Measurements from ENCODE around the gene PRAMEF5.
"Not testable (repeated sequence)": the region's sequence is repeated elsewhere in the genome, so short reads cannot be mapped to it uniquely, and the experiment has no call there.

The PRAMEF5 gene

GRCh38 chr1:13239633-13240032 is 14.4 kb upstream of the PRAMEF5 start:
- H3K4me3 ChIP-seq (replicated peaks; ENCODE audit: low read depth, low read length); DNase-seq (ENCODE audit: extremely low read depth, low read depth): not testable (repeated sequence)

DNA sequence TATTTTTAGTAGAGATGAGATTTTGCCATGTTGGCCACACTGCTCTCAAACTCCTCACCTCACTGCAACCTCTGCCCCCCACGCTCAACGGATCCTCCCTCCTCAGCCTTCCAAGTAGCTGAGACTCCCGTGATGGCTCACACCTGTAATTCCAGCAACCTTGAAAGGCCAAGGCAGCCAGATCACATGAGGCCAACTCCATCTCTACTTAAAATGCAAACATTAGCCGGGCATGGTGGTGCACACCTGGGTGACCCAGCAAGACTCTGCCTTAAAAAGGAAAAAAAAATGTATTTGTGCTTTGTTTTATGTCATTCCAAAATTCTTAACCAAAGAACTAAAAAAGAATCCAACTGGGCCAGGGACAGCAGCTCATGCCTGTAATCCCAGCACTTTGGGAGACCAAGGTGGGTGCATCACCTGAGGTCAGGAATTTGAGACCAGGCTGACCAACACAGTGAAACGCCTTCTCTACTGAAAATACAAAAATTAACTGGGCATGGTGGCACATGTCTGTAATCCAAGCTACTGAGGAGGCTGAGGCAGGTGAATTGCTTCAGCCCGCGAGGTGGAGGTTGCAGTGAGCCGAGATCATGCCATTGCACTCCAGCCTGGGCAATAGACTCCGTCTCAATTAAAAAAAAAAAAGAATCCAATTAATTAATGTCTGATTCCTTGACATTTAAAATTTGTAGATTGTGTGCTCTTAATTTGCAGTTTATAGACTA is 10.3 kb upstream of the PRAMEF5 start:
- DNase-seq (ENCODE audit: extremely low read depth, low read depth); H3K4me3 ChIP-seq (replicated peaks; ENCODE audit: low read depth, low read length): not testable (repeated sequence)

GRCh38 chr1:13245841-13246553 is 8.0 kb upstream of the PRAMEF5 start:
- not testable (repeated sequence) for DNase-seq (ENCODE audit: extremely low read depth, low read depth); H3K4me3 ChIP-seq (replicated peaks; ENCODE audit: low read depth, low read length)

- not testable (repeated sequence) for H3K4me3 ChIP-seq (replicated peaks; ENCODE audit: low read depth, low read length); DNase-seq (ENCODE audit: extremely low read depth, low read depth)
These were observed 7.5 kb upstream of the PRAMEF5 start for GRCh38 chr1:13246554-13246871.

DNA sequence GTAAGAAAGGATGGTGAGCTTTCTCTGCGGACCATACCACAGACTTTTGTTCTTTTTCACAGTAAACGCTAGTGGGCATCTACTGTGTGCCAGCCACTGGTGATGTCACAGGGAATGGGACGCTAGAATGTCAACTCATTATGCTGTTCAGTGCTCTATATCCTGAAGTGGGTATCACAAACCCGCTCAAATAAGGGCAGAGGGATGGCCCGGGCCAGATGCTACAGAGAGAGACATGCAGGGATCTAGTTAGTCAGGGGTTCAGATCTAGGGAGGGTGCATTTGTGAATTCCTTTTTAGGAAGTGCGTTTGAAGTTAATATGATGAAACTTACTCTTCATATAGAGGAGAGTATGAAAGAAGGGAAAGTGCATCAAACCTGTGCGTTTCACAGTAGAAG is 6.9 kb upstream of the PRAMEF5 start:
- not testable (repeated sequence) for H3K4me3 ChIP-seq (replicated peaks; ENCODE audit: low read depth, low read length); DNase-seq (ENCODE audit: extremely low read depth, low read depth)

GRCh38 chr1:13265124-13265523 is 11.1 kb downstream of the PRAMEF5 start:
- not testable (repeated sequence) for H3K4me3 ChIP-seq (replicated peaks; ENCODE audit: low read depth, low read length); DNase-seq (ENCODE audit: extremely low read depth, low read depth)

DNA sequence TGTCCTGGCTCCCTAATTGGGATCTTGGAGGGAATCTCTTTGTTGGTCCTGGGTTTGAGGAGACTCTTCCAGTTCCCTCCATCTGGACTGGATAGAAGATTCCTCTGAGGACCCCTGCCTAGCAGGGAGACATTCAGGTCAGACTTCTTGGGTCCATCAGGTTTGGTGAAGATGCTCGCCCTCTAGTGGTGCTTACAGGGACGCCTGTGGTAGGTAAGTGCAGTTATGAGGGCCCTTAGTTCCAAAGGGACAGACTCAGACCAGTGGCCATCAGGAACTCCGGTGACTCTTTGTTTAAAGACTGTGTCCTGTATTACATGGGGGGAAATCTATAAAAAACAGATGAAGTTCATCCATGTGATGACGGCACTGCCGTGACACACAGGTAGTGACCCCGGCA is 23.0 kb downstream of the PRAMEF5 start:
- not testable (repeated sequence) for DNase-seq (ENCODE audit: extremely low read depth, low read depth)

DNA sequence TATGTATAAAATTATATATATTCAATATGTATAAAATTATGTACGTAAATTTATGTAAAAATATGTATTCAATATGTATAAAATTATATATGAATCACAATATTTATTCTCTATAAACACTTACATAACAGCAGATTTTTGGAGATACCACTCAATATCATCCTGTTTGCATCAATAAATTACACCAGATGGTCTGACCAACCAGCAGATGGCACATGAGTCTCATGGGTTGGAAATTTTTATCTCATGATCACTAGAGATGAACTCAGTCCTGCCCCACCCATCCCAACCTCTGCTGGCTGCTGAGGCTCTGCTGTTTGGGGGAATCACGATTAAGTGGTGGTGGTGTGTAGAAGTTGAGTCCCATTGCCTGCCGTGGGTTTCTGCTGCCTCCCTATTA is 25.6 kb downstream of the PRAMEF5 start:
- not testable (repeated sequence) for DNase-seq (ENCODE audit: extremely low read depth, low read depth); H3K4me3 ChIP-seq (replicated peaks; ENCODE audit: low read depth, low read length)

More for the DNA sequence above, 23.0 kb downstream of the PRAMEF5 start:
- H3K4me3 ChIP-seq (replicated peaks; ENCODE audit: low read depth, low read length): not testable (repeated sequence)

GRCh38 chr1:13285037-13285436 is 31.0 kb downstream of the PRAMEF5 start, which contains the start of gene PRAMEF8:
Gene PRAMEF8, minus strand, starts transcription at chr1:13285137. Its CDS starts 1,046 bp downstream, at chr1:13284091.
- H3K4me3 ChIP-seq (replicated peaks; ENCODE audit: low read depth, low read length); DNase-seq (ENCODE audit: extremely low read depth, low read depth): not testable (repeated sequence)

DNA sequence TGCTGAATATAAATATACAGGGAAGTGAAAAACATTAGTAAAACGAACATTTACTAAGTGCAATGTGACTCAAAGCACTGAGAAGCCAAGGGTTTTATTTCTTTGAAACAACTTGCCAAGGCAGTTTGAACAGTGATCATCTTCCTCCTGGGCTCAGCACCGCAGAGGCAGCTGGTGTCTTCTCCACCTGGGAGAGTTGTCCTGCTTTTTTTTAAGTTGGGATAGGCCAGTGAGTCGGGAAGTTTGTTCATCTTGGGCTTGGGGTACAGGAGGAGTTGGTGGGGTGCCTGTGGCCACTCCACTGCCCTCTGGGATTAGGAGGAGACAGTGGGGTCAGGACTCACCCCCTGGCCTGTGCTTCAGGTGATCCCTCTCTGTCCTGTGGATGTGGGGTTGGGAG is 35.0 kb downstream of the PRAMEF5 start:
- H3K4me3 ChIP-seq (replicated peaks; ENCODE audit: low read depth, low read length); DNase-seq (ENCODE audit: extremely low read depth, low read depth): not testable (repeated sequence)

GRCh38 chr1:13297216-13297931 is 43.4 kb downstream of the PRAMEF5 start:
- not testable (repeated sequence) for H3K4me3 ChIP-seq (replicated peaks; ENCODE audit: low read depth, low read length); DNase-seq (ENCODE audit: extremely low read depth, low read depth)

GRCh38 chr1:13298699-13299098 is 44.7 kb downstream of the PRAMEF5 start:
- not testable (repeated sequence) for DNase-seq (ENCODE audit: extremely low read depth, low read depth); H3K4me3 ChIP-seq (replicated peaks; ENCODE audit: low read depth, low read length)

DNA sequence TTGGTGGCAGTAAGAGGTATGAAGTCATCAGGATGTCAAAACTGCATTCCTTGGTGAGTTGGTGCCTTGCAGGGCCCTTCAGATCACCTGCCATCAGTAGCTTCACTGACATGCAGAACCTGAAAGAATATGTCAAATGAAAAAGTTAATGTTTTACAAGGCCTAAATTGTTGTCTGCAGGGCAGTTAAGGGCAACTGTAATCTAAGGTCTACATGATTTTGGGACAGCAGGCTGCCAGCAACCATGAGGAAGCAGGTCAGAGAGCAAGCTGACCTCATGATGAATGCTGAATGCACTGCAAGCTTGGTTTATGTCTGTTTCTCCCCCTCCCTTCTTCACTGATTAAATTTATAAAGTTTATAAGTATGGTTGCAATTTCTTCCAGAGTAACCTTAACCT is 48.2 kb downstream of the PRAMEF5 start:
- DNase-seq (ENCODE audit: extremely low read depth, low read depth); H3K4me3 ChIP-seq (replicated peaks; ENCODE audit: low read depth, low read length): not testable (repeated sequence)

GRCh38 chr1:13303239-13303638 is 49.2 kb downstream of the PRAMEF5 start, which contains the start of gene PRAMEF33:
Gene PRAMEF33, plus strand, starts transcription at chr1:13303539. Its CDS starts 2,416 bp downstream, at chr1:13305955.
- DNase-seq (ENCODE audit: extremely low read depth, low read depth): not testable (repeated sequence)

More at GRCh38 chr1:13303239-13303638, 49.2 kb downstream of the PRAMEF5 start, which contains the start of gene PRAMEF33:
- not testable (repeated sequence) for H3K4me3 ChIP-seq (replicated peaks; ENCODE audit: low read depth, low read length)

Measured in HFF-Myc (cell line).